ENCODE data around the gene DHH. TPM values are rescaled to one million over a fixed set of nuclear protein-coding genes. Genes with fewer than 3 reads are reported as not detected.
"Not testable (repeated sequence)": the region's sequence is repeated elsewhere in the genome, so short reads cannot be mapped to it uniquely, and the experiment has no call there.

Gene DHH
- total and polyA plus RNA-seq, 3 experiments from 2014 or later = 0.04 TPM; not detected in 2

DNA sequence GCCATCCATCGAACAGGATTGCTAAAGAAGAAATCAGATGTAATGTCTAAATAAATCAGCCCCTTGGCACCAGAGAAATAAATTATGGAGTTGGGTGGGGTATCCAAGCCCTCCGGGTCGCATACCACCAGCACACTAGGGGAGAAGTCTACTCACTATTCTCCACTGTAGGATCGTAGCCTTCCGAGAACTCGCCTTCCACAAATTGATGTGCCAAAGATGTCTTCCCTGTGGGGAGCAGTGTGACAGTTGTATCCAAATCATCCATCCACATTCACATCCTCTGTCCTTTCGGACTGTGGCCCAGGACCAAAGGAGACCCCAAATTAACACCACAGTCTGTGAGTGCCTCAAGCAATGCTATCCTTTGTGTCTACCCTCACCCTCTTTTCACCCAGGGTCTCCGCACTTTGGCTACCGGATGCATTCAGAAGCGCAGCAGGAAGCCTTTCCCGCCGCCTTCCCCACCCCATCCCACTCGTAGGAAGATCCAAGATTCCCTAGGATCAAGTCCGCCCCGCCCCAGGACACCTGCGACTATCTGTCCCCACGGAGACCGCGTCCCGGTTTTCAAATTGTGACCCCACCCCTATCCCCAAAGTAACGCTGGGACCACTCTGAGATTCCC is 25.6 kb downstream of the DHH start:
- Histone ChIP-seq H3K4me3 (ENCODE audit: low read length) (peak overlapping the region; percentile 93), H3K27me3 (ENCODE audit: insufficient read depth, low read length, poor library complexity, severe bottlenecking) (no peaks in the 10 kb centered on the region), H3K27ac (ENCODE audit: low read depth, low read length) (peak overlapping the region; percentile 83), H3K36me3 (ENCODE audit: insufficient read depth, low read length) (no peaks in the 10 kb centered on the region), H3K9me3 (ENCODE audit: low read length) (no peaks in the 10 kb centered on the region), H3K4me1 (ENCODE audit: insufficient read depth, low read length) (peaks cover 16% of the 10 kb centered on the region)
- H3K4me3 Mint-ChIP-seq = peak overlapping the region; percentile 87 to 98 (median 94)
- H3K4me1 Mint-ChIP-seq = peaks cover 19 to 23% (median 22%) of the 10 kb centered on the region in 3 donors
- ChIA-PET CTCF (interaction anchor here (0.8 to 7.7 kb wide), 15 partner anchors 8 to 166 kb away, joined by 3 to 111 read pairs (median 4); partner anchors contain the start of genes KMT2D, TUBA1A and TUBA1B), POLR2A (interaction anchor here (1.1 to 1.6 kb wide), 6 partner anchors 9 to 217 kb away, joined by 3 to 13 read pairs (median 4); partner anchors contain the start of genes DDX23, KMT2D, TUBA1A and TUBA1B)
- peak overlapping the region; percentile 72 to 99 (median 91) for H3K27ac Mint-ChIP-seq
- DNase-seq = no peak
- no peaks in the 10 kb centered on the region for H3K27me3 Mint-ChIP-seq
- H3K36me3 Mint-ChIP-seq = peaks cover 0 to 9% (median 0%) of the 10 kb centered on the region in 3 donors
- H3K9me3 Mint-ChIP-seq = no peaks in the 10 kb centered on the region

DNA sequence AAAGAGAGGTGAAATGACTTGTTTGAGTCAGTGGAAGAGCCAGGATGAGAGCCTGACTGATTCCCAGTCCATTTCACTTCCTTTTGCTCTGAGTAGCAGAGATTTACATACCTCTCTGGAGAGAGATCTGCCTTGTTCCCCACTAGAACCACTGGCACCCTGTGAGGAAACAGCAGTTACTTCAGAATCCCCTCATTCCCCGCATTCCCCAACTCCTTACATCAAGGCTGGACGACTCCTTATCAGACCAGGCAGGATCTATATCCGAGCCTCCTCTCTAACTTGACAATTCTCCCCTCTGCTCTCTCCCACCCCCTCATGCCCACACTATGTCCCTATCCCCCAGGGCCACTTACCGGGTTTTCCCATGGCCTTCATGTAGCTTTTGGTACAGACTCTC is 28.5 kb downstream of the DHH start:
- Mint-ChIP-seq H3K4me3 (peak overlapping the region in 1 of 7 donors; percentile 30), H3K9me3 (no peaks in the 10 kb centered on the region), H3K36me3 (peaks cover 0 to 9% (median 0%) of the 10 kb centered on the region in 3 donors), H3K27me3 (peaks cover 0 to 2% of the 10 kb centered on the region in 2 donors), H3K4me1 (peaks cover 26 to 32% (median 31%) of the 10 kb centered on the region in 3 donors), H3K27ac (peak overlapping the region in 5 of 8 donors; percentile 16 to 92 (median 35))
- Histone ChIP-seq H3K27ac (ENCODE audit: low read depth, low read length) (no peak overlapping the region), H3K27me3 (ENCODE audit: insufficient read depth, low read length, poor library complexity, severe bottlenecking) (no peaks in the 10 kb centered on the region), H3K36me3 (ENCODE audit: insufficient read depth, low read length) (no peaks in the 10 kb centered on the region), H3K4me1 (ENCODE audit: insufficient read depth, low read length) (peaks cover 21% of the 10 kb centered on the region), H3K9me3 (ENCODE audit: low read length) (no peaks in the 10 kb centered on the region), H3K4me3 (ENCODE audit: low read length) (no peak overlapping the region)
- DNase-seq = no peak
- CTCF ChIA-PET = interaction anchor here (3.8 to 7.7 kb wide), 3 partner anchors 20 to 33 kb away, joined by 48 to 111 read pairs (median 62); partner anchors contain the start of gene DHH
- POLR2A ChIA-PET = no interaction called here

DNA sequence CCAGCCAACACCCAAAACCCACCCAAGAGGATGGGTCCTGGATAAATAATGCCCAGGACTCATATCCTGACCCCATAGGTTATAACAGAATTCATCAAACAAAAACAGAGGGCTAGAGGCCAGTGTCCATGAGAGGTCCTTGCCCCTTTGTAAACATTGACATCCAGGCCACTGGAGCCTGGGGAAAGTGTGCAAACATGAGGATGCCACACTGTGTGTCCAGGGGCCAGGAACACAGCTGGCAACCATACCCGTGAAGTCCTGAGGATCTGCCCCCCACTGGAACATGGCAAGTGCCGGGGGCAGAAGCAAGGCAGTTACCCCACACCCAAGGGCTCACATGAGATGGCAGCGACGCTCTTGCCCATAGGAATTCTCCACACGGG is 29.8 kb downstream of the DHH start:
- Histone ChIP-seq H3K4me1 (ENCODE audit: insufficient read depth, low read length) (peaks cover 19% of the 10 kb centered on the region), H3K4me3 (ENCODE audit: low read length) (no peak overlapping the region), H3K36me3 (ENCODE audit: insufficient read depth, low read length) (no peaks in the 10 kb centered on the region), H3K27ac (ENCODE audit: low read depth, low read length) (no peak overlapping the region), H3K27me3 (ENCODE audit: insufficient read depth, low read length, poor library complexity, severe bottlenecking) (no peaks in the 10 kb centered on the region), H3K9me3 (ENCODE audit: low read length) (no peaks in the 10 kb centered on the region)
- H3K4me3 Mint-ChIP-seq = no peak overlapping the region
- H3K27me3 Mint-ChIP-seq = peaks cover 0 to 5% of the 10 kb centered on the region in 2 donors
- no peaks in the 10 kb centered on the region for H3K9me3 Mint-ChIP-seq
- no peak for DNase-seq
- peaks cover 22 to 30% (median 26%) of the 10 kb centered on the region in 3 donors for H3K4me1 Mint-ChIP-seq
- ChIA-PET CTCF (interaction anchor here (0.7 to 7.7 kb wide), 20 partner anchors 8 to 170 kb away, joined by 3 to 111 read pairs (median 7); partner anchors contain the start of genes DHH, TUBA1A, TUBA1B and WNT1), POLR2A (interaction anchor here (2.2 kb wide), 1 partner anchor 124 kb away, joined by 5 read pairs; the partner anchor contains the start of gene TUBA1A)
- H3K27ac Mint-ChIP-seq = peak overlapping the region in 3 of 8 donors; percentile 4 to 46 (median 28)
- peaks cover 0 to 13% (median 0%) of the 10 kb centered on the region in 3 donors for H3K36me3 Mint-ChIP-seq

DNA sequence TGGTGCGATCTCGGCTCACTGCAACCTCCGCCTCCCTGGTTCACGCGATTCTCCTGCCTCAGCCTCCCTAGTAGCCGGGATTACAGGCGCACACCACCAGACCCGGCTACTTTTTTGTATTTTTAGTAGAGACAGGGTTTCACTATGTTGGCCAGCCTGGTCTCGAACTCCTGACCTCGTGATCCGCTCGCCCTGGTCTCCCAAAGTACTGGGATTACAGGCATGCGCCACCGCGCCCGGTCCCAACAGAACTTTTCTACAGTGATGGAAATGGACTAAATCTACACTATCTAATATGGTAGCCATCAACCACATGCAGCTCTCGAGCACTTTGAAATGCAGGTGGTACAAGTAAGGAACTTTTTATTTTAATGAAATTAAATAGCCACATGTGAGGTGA is 32.7 kb downstream of the DHH start:
- H3K4me1 ChIP-seq (ENCODE audit: insufficient read depth, low read length) = peaks cover 35% of the 10 kb centered on the region
- H3K27me3 ChIP-seq (ENCODE audit: insufficient read depth, low read length, poor library complexity, severe bottlenecking); H3K4me3 ChIP-seq (ENCODE audit: low read length); H3K36me3 ChIP-seq (ENCODE audit: insufficient read depth, low read length); H3K9me3 Mint-ChIP-seq; DNase-seq; H3K27me3 Mint-ChIP-seq; POLR2A ChIA-PET; H3K9me3 ChIP-seq (ENCODE audit: low read length); H3K27ac ChIP-seq (ENCODE audit: low read depth, low read length): not testable (repeated sequence)
- peak overlapping the region in 4 of 8 donors; percentile 26 to 68 (median 44) for H3K27ac Mint-ChIP-seq
- peaks cover 31 to 44% (median 39%) of the 10 kb centered on the region in 3 donors for H3K4me1 Mint-ChIP-seq
- H3K36me3 Mint-ChIP-seq = peaks cover 0 to 19% (median 0%) of the 10 kb centered on the region in 3 donors
- CTCF ChIA-PET = interaction anchor here (5.2 to 7.7 kb wide), 2 partner anchors 24 to 32 kb away, joined by 62 to 111 read pairs; partner anchors contain the start of gene DHH
- H3K4me3 Mint-ChIP-seq = peak overlapping the region in 5 of 7 donors; percentile 11 to 97 (median 47)

DNA sequence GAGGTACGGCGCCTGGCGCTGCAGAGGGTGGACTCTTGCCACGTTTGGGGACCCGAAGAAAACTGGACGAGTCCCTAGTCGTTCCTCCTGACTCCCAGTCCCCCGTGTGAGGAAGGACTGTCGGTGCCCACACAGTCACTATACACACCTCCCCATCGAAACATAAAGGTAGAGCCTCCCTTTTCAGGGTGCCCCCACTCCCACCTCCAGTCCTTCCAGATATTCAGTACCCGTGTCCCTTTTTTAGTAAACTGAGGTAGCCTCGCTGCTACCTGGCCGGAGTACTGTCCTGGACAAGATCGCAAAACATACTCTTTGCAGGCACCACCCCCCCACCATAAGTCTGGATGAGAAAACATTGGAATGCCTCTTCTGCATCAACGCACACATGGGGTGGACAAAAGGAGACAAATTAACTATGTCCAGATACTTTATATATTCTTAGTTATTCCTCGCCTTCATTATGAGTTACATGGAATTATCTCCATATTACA is 33.4 kb downstream of the DHH start:
- POLR2A ChIA-PET = interaction anchor here (1.0 to 1.5 kb wide), 2 partner anchors 9 to 174 kb away, joined by 4 to 7 read pairs; partner anchors contain the start of gene RHEBL1
- peak overlapping the region; percentile 83 for H3K4me3 ChIP-seq (ENCODE audit: low read length)

DNA sequence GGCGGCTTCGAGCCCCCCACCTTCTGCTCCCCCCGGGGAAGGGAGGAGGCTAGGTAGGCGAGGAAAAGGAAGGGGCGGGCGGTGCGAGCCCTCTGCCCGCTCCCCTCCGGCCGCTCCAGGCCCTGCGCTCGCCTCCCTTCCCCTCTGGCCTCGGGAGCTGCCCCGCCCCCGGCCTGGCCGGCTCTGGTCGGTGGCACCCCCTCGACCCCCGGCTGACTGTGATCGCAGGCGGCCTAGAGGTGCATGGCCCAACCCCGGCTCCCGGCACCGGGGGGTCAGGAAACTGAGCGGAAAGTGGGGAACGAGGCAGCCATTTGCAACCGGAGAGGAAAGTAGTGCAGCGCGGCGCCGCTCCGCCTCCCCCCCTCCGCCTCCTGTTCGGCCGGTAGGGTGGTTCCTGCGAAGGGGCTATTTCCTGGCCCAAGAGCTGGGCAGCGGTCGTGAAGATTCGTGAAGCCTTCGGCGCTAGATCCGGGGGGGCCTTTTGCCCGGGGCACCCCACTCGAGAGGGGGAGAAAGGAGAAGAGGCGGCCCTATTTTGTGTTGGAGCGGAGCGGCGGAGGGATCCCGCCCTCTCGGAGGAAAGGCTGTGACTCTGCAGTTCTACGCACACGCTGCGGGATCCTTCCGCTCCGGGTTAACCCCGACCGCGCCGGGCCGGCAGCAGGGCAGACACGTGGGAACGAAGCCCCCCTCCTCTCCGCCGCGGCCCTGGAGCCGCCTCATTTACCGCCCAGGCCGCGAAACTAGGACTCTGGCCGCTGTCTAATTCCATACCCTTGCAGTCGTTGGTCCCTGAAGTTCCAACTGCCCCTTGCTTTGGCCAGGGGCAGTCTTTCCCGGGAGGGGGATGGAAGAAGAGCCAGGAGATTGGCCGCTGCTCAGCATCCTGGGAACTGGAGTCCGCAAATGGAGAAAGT is 34.1 kb downstream of the DHH start, which contains the start of gene KMT2D:
TSS of gene KMT2D (minus strand) at position 558 of the 920 bp plus-strand sequence. CDS start 5,470 bp downstream, outside the sequence.
- peaks cover 46 to 58% (median 53%) of the 10 kb centered on the region in 3 donors for H3K4me1 Mint-ChIP-seq
- H3K4me1 ChIP-seq (ENCODE audit: insufficient read depth, low read length) = peaks cover 50% of the 10 kb centered on the region
- peak; percentile 80 to 93 (median 89) for DNase-seq
- peak within 1 kb of the TSS; percentile 79 to 100 (median 97) for H3K27ac Mint-ChIP-seq
- H3K27me3 ChIP-seq (ENCODE audit: insufficient read depth, low read length, poor library complexity, severe bottlenecking) = no peaks in the 10 kb centered on the region
- peaks cover 0 to 5% of the 10 kb centered on the region in 2 donors for H3K27me3 Mint-ChIP-seq
- no peaks in the 10 kb centered on the region for H3K9me3 ChIP-seq (ENCODE audit: low read length)
- H3K36me3 Mint-ChIP-seq = peaks cover 0 to 19% (median 0%) of the 10 kb centered on the region in 3 donors
- H3K4me3 ChIP-seq (ENCODE audit: low read length) = peak within 1 kb of the TSS; percentile 83
- no peaks in the 10 kb centered on the region for H3K9me3 Mint-ChIP-seq
- POLR2A ChIA-PET = interaction anchor here (1.0 to 1.5 kb wide), 3 partner anchors 9 to 175 kb away, joined by 4 to 7 read pairs (median 4); partner anchors contain the start of gene RHEBL1
- H3K4me3 Mint-ChIP-seq = peak within 1 kb of the TSS; percentile 92 to 99 (median 95)
- no peaks in the 10 kb centered on the region for H3K36me3 ChIP-seq (ENCODE audit: insufficient read depth, low read length)
- CTCF ChIA-PET = interaction anchor here (0.8 to 1.8 kb wide), 2 partner anchors 9 to 28 kb away, joined by 3 to 8 read pairs; partner anchors contain the start of gene RHEBL1
- H3K27ac ChIP-seq (ENCODE audit: low read depth, low read length) = peak within 1 kb of the TSS; percentile 90

More for the DNA sequence above, 33.4 kb downstream of the DHH start:
- H3K27me3 Mint-ChIP-seq = peaks cover 0 to 5% of the 10 kb centered on the region in 2 donors
- peaks cover 38 to 51% (median 46%) of the 10 kb centered on the region in 3 donors for H3K4me1 Mint-ChIP-seq
- CTCF ChIA-PET = interaction anchor here (0.8 to 7.7 kb wide), 3 partner anchors 8 to 27 kb away, joined by 3 to 111 read pairs (median 8); partner anchors contain the start of gene RHEBL1
- no peak for DNase-seq
- H3K27me3 ChIP-seq (ENCODE audit: insufficient read depth, low read length, poor library complexity, severe bottlenecking) = no peaks in the 10 kb centered on the region
- no peaks in the 10 kb centered on the region for H3K9me3 ChIP-seq (ENCODE audit: low read length)
- no peaks in the 10 kb centered on the region for H3K36me3 ChIP-seq (ENCODE audit: insufficient read depth, low read length)
- H3K4me1 ChIP-seq (ENCODE audit: insufficient read depth, low read length) = peaks cover 42% of the 10 kb centered on the region
- peak overlapping the region; percentile 68 to 100 (median 97) for H3K27ac Mint-ChIP-seq
- no peaks in the 10 kb centered on the region for H3K9me3 Mint-ChIP-seq
- H3K36me3 Mint-ChIP-seq = peaks cover 0 to 17% (median 0%) of the 10 kb centered on the region in 3 donors
- peak overlapping the region; percentile 90 for H3K27ac ChIP-seq (ENCODE audit: low read depth, low read length)
- H3K4me3 Mint-ChIP-seq = peak overlapping the region; percentile 92 to 99 (median 95)
